Stimulated activated CD4-positive, alpha-beta T cell treated with anti-CD3 and anti-CD28 coated beads, Interleukin-2, amount 100 ng/mL, for 24 hours (primary cell): ENCODE data around the gene MAGI3.

Source experiments
- DNase-seq, 2 donors: peaks; one replicate each; pipeline ENCODE4 v3.0.0-alpha.2; 2020

MAGI3 gene

DNA sequence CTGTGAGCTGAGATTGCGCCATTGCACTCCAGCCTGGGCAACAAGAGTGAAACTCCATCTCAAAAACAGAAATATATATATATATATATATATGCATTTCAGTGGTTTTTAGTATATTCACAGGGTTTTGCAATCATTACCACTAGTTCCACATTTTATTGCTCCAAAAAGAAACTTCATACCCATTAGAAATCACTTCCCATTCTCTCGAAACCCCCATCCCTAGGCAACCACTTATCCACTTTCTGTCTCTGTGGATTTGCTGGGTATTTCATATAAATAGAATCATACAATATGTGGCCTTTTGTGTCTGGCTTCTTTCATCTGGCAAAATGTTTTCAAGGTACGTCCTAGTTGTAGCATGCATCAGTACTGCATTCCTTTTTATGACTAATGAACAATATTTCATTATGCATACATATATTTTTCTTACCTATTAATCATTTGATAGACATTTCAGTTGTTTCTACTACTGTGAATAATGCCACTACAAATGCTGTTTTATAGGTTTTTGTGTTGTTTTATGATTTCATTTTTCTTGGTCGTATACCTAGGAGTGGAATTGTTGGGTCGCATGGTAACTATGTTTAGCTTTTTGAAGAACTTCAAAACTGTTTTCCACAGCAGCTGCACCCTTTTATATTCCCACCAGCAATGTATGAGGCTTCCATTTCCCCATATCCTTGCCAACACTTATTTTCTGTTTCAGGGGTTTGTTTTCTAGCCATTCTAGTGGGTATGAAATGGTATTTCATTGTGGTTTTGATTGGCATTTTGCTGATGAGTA, 273.0 kb downstream of the MAGI3 start:
- no peak for DNase-seq

GRCh38 chr1:113665071-113665470, 274.8 kb downstream of the MAGI3 start:
- DNase-seq: no peak

GRCh38 chr1:113666126-113666525, 275.8 kb downstream of the MAGI3 start:
- no peak for DNase-seq

GRCh38 chr1:113669988-113670387, 279.7 kb downstream of the MAGI3 start:
- DNase-seq: no peak

DNA sequence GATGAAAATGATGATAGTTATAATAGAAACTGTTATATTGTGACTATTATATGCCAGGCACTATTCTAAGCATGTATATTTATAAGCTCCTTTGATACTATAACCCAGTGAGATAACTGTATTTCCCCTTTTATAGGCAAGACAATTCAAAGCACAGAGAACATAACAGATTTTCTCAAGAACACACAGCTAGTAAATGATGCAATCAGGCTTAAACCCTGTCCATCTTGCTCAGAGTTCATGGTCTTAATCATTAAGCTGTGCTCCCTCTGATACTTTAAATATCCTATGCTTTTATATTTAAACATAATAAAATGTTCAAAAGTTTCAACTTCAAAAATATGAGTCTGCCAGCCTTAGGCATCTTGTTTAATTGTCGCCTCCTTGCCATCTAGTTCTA, 280.3 kb downstream of the MAGI3 start:
- DNase-seq: no peak

DNA sequence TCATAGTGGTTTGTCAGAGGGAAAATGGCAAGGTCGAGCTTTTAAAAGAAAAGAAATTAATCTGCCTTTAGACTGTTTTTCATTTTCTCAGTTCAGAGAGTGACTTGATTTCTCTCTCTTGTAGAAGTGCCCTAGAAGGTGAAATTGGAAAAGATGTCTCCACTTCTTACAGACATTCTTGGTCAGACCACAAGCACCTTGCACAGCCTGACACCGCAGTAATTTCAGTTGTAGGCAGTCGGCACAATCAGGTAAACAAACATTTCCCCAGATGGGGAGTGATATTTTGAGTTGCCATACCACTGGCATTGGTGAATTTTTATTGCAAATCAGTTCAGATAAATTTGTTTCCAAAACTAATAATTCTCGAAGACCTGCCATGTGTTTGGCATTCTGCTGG, 282.2 kb downstream of the MAGI3 start:
- DNase-seq: no peak

- DNase-seq: no peak
Observed at GRCh38 chr1:113674591-113674990, 284.3 kb downstream of the MAGI3 start.

DNA sequence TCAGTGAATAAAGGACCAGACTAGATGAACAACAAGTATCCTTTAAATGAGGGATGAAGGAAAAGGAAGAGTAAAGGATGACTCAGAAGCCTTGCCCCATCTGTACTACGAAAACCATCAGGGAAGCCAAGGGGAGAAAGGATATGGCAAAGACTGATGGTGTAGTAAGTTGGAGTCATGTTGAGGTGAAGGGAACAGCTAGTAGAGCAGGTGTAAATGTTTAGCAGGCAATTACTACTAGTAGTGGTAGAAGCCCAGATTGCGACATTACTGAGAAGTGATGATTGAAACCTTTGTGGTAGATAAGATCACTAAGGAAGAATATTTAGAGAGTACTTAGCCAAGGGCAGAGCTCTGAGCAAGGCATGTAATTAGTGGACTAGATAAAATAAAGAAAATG, 285.0 kb downstream of the MAGI3 start:
- no peak for DNase-seq

DNA sequence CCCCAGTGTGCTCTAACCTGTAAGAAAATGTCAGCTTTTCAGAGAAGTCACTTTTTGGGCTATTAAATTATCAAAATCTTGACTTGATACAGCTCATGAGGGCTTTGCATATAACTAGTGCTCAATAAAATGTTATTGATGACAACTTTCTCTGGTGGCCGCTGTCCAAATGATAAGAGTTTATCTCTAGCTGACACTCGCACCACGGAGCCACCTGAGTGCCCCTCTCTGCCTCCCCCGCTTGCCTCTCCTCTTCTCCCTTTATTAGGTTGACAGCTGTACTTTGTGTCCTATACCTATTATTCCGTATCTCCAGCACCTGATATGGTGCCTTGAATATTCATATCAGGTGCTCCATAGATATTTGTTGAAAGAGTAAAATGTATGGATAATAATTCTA, 286.2 kb downstream of the MAGI3 start:
- no peak for DNase-seq

- DNase-seq: no peak
Observed at GRCh38 chr1:113677250-113678158, 287.2 kb downstream of the MAGI3 start.

- no peak for DNase-seq
Observed at GRCh38 chr1:113678159-113678469, 287.8 kb downstream of the MAGI3 start.

DNA sequence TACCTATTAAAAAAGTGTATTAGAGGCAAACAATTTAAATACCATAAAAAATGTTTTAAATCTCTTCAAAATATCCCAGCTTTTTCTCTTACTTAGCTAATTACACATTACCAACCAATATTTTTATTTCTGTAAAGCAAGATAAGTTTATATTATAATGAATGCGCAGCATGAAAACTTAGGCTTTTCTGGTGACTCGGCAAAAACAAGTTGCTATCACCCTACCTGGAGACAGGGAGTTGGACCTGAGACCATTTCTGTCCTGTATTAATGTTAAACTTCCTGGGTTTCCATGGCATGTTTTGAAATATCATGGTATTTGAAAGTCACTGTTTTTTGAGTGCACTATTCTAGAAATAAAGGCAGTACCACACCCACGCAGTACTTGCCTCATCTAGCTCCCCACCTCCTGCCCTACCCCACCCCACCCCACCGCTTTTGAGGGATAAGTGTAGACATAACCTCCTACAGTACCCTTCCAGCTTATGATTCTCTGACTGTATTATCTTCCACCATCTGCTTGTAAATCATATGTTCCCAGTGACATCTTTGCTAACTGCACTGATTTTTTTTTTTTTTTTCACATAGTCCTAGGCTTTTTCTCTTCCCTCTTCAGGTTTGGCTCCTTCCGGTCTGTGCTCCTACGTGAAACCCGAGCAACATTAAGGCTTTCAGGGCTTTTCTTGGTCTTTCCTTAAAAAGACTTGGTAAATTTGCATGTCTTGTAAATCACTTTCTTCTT, 291.5 kb downstream of the MAGI3 start:
- DNase-seq: no peak

DNA sequence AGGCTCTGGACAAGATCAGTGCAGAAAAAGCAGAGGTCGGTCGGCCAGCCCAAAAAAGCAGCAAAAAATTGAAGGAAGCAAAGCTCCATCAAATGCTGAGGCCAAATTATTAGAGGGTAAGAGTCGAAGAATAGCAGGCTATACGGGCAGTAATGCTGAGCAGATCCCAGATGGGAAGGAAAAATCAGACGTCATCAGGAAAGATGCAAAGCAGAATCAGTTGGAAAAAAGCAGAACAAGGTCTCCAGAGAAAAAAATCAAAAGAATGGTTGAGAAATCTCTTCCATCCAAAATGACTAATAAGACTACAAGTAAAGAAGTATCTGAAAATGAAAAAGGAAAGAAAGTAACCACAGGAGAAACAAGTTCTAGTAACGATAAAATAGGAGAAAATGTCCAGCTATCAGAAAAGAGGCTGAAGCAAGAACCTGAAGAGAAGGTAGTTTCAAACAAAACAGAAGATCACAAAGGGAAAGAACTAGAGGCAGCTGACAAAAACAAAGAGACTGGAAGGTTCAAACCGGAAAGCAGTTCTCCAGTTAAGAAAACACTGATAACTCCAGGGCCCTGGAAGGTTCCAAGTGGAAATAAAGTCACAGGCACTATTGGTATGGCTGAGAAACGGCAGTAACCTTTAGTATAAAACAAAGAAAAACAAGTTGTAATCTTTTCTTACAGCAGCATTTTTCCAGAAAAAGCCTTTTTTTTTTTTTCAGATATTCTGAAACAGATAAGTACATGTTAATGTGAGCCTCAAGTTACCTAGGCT, 293.3 kb downstream of the MAGI3 start:
- DNase-seq: no peak

DNA sequence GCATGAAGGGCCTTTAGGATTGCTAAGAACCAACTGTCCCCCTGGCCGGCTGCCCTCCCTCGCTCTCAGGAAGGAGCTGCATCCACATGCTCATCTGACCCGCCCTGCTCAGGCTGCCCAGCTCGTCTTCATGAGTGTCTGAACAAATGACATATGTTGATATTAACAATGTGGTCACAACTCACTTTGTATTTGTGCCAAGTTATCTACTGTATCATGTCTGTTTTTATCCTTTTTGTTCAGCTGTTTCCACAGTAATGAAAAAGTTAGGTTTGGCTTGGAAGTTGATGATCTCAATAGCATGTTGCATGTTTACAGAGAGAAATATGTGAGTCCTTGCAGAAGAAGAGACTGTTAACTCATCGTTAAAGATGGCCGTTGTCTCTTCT, 293.8 kb downstream of the MAGI3 start:
- no peak for DNase-seq

- DNase-seq: no peak
Observed at GRCh38 chr1:113686891-113687618, 296.7 kb downstream of the MAGI3 start.

GRCh38 chr1:113691184-113691583, 300.9 kb downstream of the MAGI3 start:
- no peak for DNase-seq

GRCh38 chr1:113692342-113692741, 302.0 kb downstream of the MAGI3 start:
- DNase-seq: no peak

- no peak for DNase-seq
Observed at GRCh38 chr1:113692824-113693431, 302.6 kb downstream of the MAGI3 start.

GRCh38 chr1:113694910-113695309, 304.6 kb downstream of the MAGI3 start:
- no peak for DNase-seq

GRCh38 chr1:113701429-113701828, 311.1 kb downstream of the MAGI3 start:
- DNase-seq: no peak

DNA sequence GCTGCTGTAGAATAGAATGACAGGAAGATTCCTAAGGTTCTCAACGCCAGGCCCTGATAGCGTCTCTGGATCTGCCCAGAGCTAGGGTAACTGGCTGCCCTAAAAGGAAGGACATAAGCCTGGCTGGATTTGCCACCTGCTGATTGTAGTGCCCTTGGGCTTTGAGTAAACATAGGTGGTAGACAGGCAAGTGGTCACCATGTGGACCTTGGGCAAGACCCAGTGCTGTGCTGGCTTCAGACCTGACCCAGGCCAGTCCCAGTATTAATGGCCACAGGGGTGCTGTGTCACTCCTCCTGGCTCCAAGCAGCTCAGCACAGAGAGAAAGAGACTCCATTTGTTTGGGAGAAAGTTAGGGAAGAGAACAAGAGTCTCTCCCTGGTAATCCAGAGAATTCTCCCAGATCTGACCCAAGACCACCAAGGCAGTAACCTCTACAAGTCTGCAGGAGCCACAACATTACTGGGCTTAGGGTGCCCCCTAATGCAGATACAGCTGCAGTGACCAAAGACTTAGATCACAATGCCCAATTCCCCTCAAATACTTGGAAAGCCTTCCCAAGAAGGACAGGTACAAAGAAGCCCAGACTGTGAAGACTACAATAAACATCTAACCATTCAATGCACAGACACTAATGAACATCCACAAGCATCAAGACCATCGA, 324.4 kb downstream of the MAGI3 start:
- DNase-seq: no peak
